GM18861 (cell line): ENCODE measurements around the gene ARHGAP31.
"Not testable (repeated sequence)": the region's sequence is repeated elsewhere in the genome, so short reads cannot be mapped to it uniquely, and the experiment has no call there.

Source experiments
- ATAC-seq: cut with Tn5 transposase; IDR thresholded peaks from one replicate; pipeline ENCODE4 v1.9.1; 2021; ENCODE audit not compliant: unreplicated experiment

Gene ARHGAP31

GRCh38 chr3:119343719-119344118 lies 49.5 kb downstream of the ARHGAP31 start:
- ATAC-seq: peak; percentile 67

- ATAC-seq: no peak
These were observed 51.9 kb downstream of the ARHGAP31 start for GRCh38 chr3:119346076-119346496.

GRCh38 chr3:119347036-119347435 lies 52.9 kb downstream of the ARHGAP31 start:
- ATAC-seq: no peak

GRCh38 chr3:119349354-119350041 lies 55.3 kb downstream of the ARHGAP31 start:
- ATAC-seq: no peak

- ATAC-seq: no peak
These were observed 55.9 kb downstream of the ARHGAP31 start for GRCh38 chr3:119350114-119350513.

GRCh38 chr3:119351581-119351980 lies 57.4 kb downstream of the ARHGAP31 start:
- no peak for ATAC-seq

GRCh38 chr3:119352034-119352609 lies 57.9 kb downstream of the ARHGAP31 start:
- peak; percentile 97 for ATAC-seq

- peak; percentile 44 for ATAC-seq
These were observed 58.8 kb downstream of the ARHGAP31 start for GRCh38 chr3:119352863-119353527.

GRCh38 chr3:119355608-119356007 lies 61.4 kb downstream of the ARHGAP31 start:
- ATAC-seq: not testable (repeated sequence)

- no peak for ATAC-seq
These were observed 62.5 kb downstream of the ARHGAP31 start for GRCh38 chr3:119356646-119357045.

- no peak for ATAC-seq
These were observed 63.0 kb downstream of the ARHGAP31 start for GRCh38 chr3:119357190-119357589.

- ATAC-seq: peak; percentile 65
These were observed 65.5 kb downstream of the ARHGAP31 start for GRCh38 chr3:119359476-119360326.

- no peak for ATAC-seq
These were observed 66.7 kb downstream of the ARHGAP31 start for GRCh38 chr3:119360736-119361462.

- no peak for ATAC-seq
These were observed 67.8 kb downstream of the ARHGAP31 start for GRCh38 chr3:119362010-119362409.

- ATAC-seq: no peak
These were observed 69.0 kb downstream of the ARHGAP31 start for GRCh38 chr3:119362940-119363725.

- no peak for ATAC-seq
These were observed 70.2 kb downstream of the ARHGAP31 start for GRCh38 chr3:119364401-119364800.

GRCh38 chr3:119365418-119365817 lies 71.2 kb downstream of the ARHGAP31 start:
- ATAC-seq: no peak

GRCh38 chr3:119367000-119367399 lies 72.8 kb downstream of the ARHGAP31 start:
- no peak for ATAC-seq

- ATAC-seq: no peak
These were observed 74.1 kb downstream of the ARHGAP31 start for GRCh38 chr3:119368298-119368697.

GRCh38 chr3:119371786-119372185 lies 77.6 kb downstream of the ARHGAP31 start:
- ATAC-seq: not testable (repeated sequence)
